PC-3 (cell line): ENCODE data around the gene CDC42SE2. TPM values are rescaled to one million over a fixed set of nuclear protein-coding genes. Genes with fewer than 3 reads are reported as not detected.

Source experiments
- ATAC-seq: fragments of 200-7000 bp; cut with Tn5 transposase; 2 replicates; pipeline ENCODE4 v1.9.1; 2020; ENCODE audit warnings: mild to moderate bottlenecking, moderate library complexity
- BruUV-seq: library from RNA; stranded (reverse); fragments of 400-500 nt; replicated peaks from 2 replicates; lab custom pipeline; 2021; lab: Mats Ljungman, UMichigan
- CTCF ChIA-PET: fragments of 300-600 bp; sonication (Branson Sonifier 250); formaldehyde crosslinking; loops from one replicate; lab custom pipeline; 2022; ENCODE audit warnings: antibody characterized with exemption; lab: Charles Lee
- POLR2A ChIA-PET: fragments of 300-600 bp; sonication (Branson Sonifier 250); formaldehyde crosslinking; loops from one replicate; lab custom pipeline; 2022; ENCODE audit warnings: antibody characterized with exemption; ENCODE audit not compliant: unreplicated experiment; lab: Charles Lee
- DNase-seq: peaks from one replicate; pipeline ENCODE4 v3.0.0-alpha.2; 2015
- H2AFZ ChIP-seq: fragments of 300-600 bp; sonication (generic); 2 replicates; pipeline ENCODE4 v1.6.0; 2016; ENCODE audit warnings: antibody characterized with exemption, low read length
- H3F3A ChIP-seq: fragments of 300-600 bp; sonication (generic); one replicate; pipeline ENCODE4 v1.6.0; 2017; ENCODE audit warnings: antibody characterized with exemption, low read length, control low read depth, mild to moderate bottlenecking; ENCODE audit not compliant: unreplicated experiment
- H3K27ac ChIP-seq: fragments of 300-600 bp; sonication (generic); 2 replicates; pipeline ENCODE4 v1.5.1; 2016; ENCODE audit warnings: mild to moderate bottlenecking, low read length
- H3K27me3 ChIP-seq: fragments of 300-600 bp; sonication (generic); 2 replicates; pipeline ENCODE4 v1.6.1; 2016; ENCODE audit warnings: low read length, mixed read lengths
- H3K36me3 ChIP-seq: fragments of 300-600 bp; sonication (generic); 2 replicates; pipeline ENCODE4 v1.6.1; 2016; ENCODE audit warnings: low read depth, mixed run types, low read length, mixed read lengths
- H3K4me1 ChIP-seq: fragments of 300-600 bp; sonication (generic); 2 replicates; pipeline ENCODE4 v1.5.1; 2016; ENCODE audit warnings: low read length; ENCODE audit not compliant: insufficient read depth
- H3K4me2 ChIP-seq: fragments of 300-600 bp; sonication (generic); 2 replicates; pipeline ENCODE4 v1.6.0; 2016; ENCODE audit warnings: low read length
- H3K4me3 ChIP-seq: fragments of 300-600 bp; sonication (generic); 2 replicates; pipeline ENCODE4 v1.5.1; 2016; ENCODE audit warnings: mild to moderate bottlenecking, low read length, mixed read lengths
- H3K79me2 ChIP-seq: fragments of 300-600 bp; sonication (generic); 2 replicates; pipeline ENCODE4 v1.6.1; 2017; ENCODE audit warnings: low read length, mixed read lengths
- H3K9ac ChIP-seq: fragments of 300-600 bp; sonication (generic); 2 replicates; pipeline ENCODE4 v1.6.0; 2016; ENCODE audit warnings: mild to moderate bottlenecking, low read length
- H3K9me2 ChIP-seq: fragments of 300-600 bp; sonication (generic); replicated peaks from 2 replicates; pipeline ENCODE4 v1.6.1; 2016; ENCODE audit warnings: mixed run types, low read length, mixed read lengths
- H3K9me3 ChIP-seq: fragments of 300-600 bp; sonication (generic); 2 replicates; pipeline ENCODE4 v1.6.1; 2016; ENCODE audit warnings: low read length, mixed read lengths
- H4K20me1 ChIP-seq: fragments of 300-600 bp; sonication (generic); 2 replicates; pipeline ENCODE4 v1.6.1; 2016; ENCODE audit warnings: low read length, mixed read lengths
- CTCF ChIP-seq: fragments of 300-600 bp; sonication (generic); conservative IDR thresholded peaks from 2 replicates; pipeline ENCODE4 v1.5.1; 2017; ENCODE audit warnings: antibody characterized with exemption, low read depth, mild to moderate bottlenecking, low read length
- EZH2 ChIP-seq: fragments of 300-600 bp; sonication (generic); IDR thresholded peaks from one replicate; pipeline ENCODE4 v1.6.1; 2017; ENCODE audit warnings: antibody characterized with exemption, mild to moderate bottlenecking, low read length; ENCODE audit not compliant: unreplicated experiment
- EZH2phosphoT487 ChIP-seq: fragments of 300-600 bp; sonication (generic); IDR thresholded peaks from 2 replicates; pipeline ENCODE4 v1.6.1; 2018; ENCODE audit warnings: mild to moderate bottlenecking, antibody characterized with exemption, low read length, borderline replicate concordance
- intact Hi-C: fragments of 100-400 bp; cut with micrococcal nuclease; formaldehyde crosslinking; loops from 2 replicates; pipeline ENCODE4 v1.9.0; 2023
- total RNA-seq: library from RNA; depleted of rRNA; stranded (reverse); fragments of >200 nt; gene quantifications from 2 replicates; pipeline ENCODE4 v1.2.3, GENCODE V29; 2014; rRNA removed

CDC42SE2 gene
- total RNA-seq, 1 experiment from 2014 or later, result 13.3 TPM

- Histone ChIP-seq H3K4me2 (no peak overlapping the region), H2AFZ (no peak overlapping the region), H3F3A (no peaks in the 10 kb centered on the region), H3K9me3 (no peaks in the 10 kb centered on the region), H3K79me2 (no peaks in the 10 kb centered on the region), H3K4me1 (no peaks in the 10 kb centered on the region), H4K20me1 (no peaks in the 10 kb centered on the region), H3K9ac (no peak overlapping the region), H3K9me2 (no peaks in the 10 kb centered on the region), H3K27me3 (no peaks in the 10 kb centered on the region), H3K27ac (no peak overlapping the region), H3K36me3 (peaks cover 14% of the 10 kb centered on the region), H3K4me3 (no peak overlapping the region)
- BruUV-seq, result no TSS peak
- DNase-seq, result no peak
- intact Hi-C loops, result no loop called here
- TF ChIP-seq CTCF (no peak), EZH2phosphoT487 (no peak), EZH2 (no peak)
- ChIA-PET CTCF (no interaction called here), POLR2A (no interaction called here)
- no peak for ATAC-seq
Measured at GRCh38 chr5:131436081-131436480, 172.2 kb downstream of the CDC42SE2 start.

GRCh38 chr5:131441184-131441583 lies 177.3 kb downstream of the CDC42SE2 start:
- no peak overlapping the region for H3K9ac ChIP-seq
- POLR2A ChIA-PET, result no interaction called here
- H3K9me2 ChIP-seq, result no peaks in the 10 kb centered on the region

More at GRCh38 chr5:131441184-131441583, 177.3 kb downstream of the CDC42SE2 start:
- intact Hi-C loops, result no loop called here
- H3F3A ChIP-seq, result no peaks in the 10 kb centered on the region
- H3K27me3 ChIP-seq, result no peaks in the 10 kb centered on the region
- H3K36me3 ChIP-seq, result peaks cover 16% of the 10 kb centered on the region
- no peak for DNase-seq
- H3K79me2 ChIP-seq, result no peaks in the 10 kb centered on the region
- no peaks in the 10 kb centered on the region for H4K20me1 ChIP-seq
- H3K4me1 ChIP-seq, result no peaks in the 10 kb centered on the region
- H3K27ac ChIP-seq, result no peak overlapping the region
- CTCF ChIA-PET, result no interaction called here
- no peaks in the 10 kb centered on the region for H3K9me3 ChIP-seq
- no peak overlapping the region for H3K4me2 ChIP-seq
- TF ChIP-seq CTCF (no peak), EZH2 (no peak), EZH2phosphoT487 (no peak)
- no TSS peak for BruUV-seq
- no peak overlapping the region for H2AFZ ChIP-seq
- no peak for ATAC-seq
- no peak overlapping the region for H3K4me3 ChIP-seq

Other genes with a start within 250 kb of the CDC42SE2 start
- 214 and 243 TPM in 2 replicates for gene HINT1, start 98.8 kb upstream of the CDC42SE2 start, total RNA-seq
- gene LYRM7, start 93.1 kb upstream of the CDC42SE2 start, total RNA-seq, result 5.0 and 6.7 TPM in 2 replicates